GM12874 (cell line): ENCODE measurements around the gene WDR45B.

Experiments
- CTCF ChIP-seq: IDR thresholded peaks from 2 replicates; pipeline ENCODE4 v1.5.1; 2011; ENCODE audit warnings: low read depth, mild to moderate bottlenecking, control low read depth, low read length, moderate library complexity; ENCODE audit not compliant: insufficient read depth

WDR45B gene

GRCh38 chr17:82691714-82692113, 43.5 kb upstream of the WDR45B start:
- no peak for TF ChIP-seq CTCF

- no peak for TF ChIP-seq CTCF
Observed at GRCh38 chr17:82690786-82691489, 42.7 kb upstream of the WDR45B start.

- TF ChIP-seq CTCF: no peak
Observed at GRCh38 chr17:82689077-82689476, 40.8 kb upstream of the WDR45B start.

GRCh38 chr17:82687871-82688270, 39.6 kb upstream of the WDR45B start:
- no peak for TF ChIP-seq CTCF

GRCh38 chr17:82687375-82687861, 39.2 kb upstream of the WDR45B start:
- TF ChIP-seq CTCF: no peak

- no peak for TF ChIP-seq CTCF
Observed at GRCh38 chr17:82686366-82687324, 38.4 kb upstream of the WDR45B start.

GRCh38 chr17:82685291-82685690, 37.0 kb upstream of the WDR45B start:
- TF ChIP-seq CTCF: no peak
